Neural progenitor cell (in vitro differentiated cells): Measurements from ENCODE around the gene C6orf89.

Source experiments
- CTCF ChIP-seq: fragments of 200-600 bp; sonication (generic); IDR thresholded peaks from 2 replicates; pipeline ENCODE4 v1.5.1; 2017; ENCODE audit warnings: antibody characterized with exemption, mild to moderate bottlenecking
- EZH2 ChIP-seq: fragments of 200-600 bp; sonication (generic); IDR thresholded peaks from 2 replicates; pipeline ENCODE4 v1.6.1; 2017; ENCODE audit warnings: antibody characterized with exemption, mild to moderate bottlenecking, moderate library complexity
- EZH2phosphoT487 ChIP-seq: fragments of 200-600 bp; sonication (generic); IDR thresholded peaks from 2 replicates; pipeline ENCODE4 v1.6.1; 2017; ENCODE audit warnings: antibody characterized with exemption

DNA sequence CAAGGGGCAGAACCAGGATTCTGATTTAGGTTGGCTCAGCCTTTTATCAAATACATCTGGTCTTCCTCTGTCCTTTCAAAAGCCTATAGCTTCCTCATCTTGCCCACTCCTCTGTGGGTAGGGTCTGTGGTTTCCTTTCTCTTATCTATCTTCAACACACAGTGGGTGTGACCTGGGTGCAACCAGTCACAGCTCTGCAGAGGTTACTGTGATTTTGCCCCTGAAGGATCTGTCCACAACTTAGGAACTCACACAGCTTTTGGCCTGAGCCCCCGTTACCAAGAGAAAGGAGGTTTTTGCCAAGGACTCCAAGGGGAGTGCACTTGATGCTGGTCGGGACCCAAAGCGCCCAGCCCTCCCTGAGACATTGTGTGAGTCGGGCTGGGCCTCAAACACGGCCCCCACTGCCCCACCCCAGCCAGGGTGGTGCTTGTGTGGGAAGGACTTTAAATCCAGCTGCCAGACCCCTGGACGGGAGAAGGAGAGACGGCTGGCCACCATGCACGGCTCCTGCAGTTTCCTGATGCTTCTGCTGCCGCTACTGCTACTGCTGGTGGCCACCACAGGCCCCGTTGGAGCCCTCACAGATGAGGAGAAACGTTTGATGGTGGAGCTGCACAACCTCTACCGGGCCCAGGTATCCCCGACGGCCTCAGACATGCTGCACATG lies 68.6 kb downstream of the C6orf89 start, which contains the start of gene PI16:
- TF ChIP-seq EZH2, result no peak
- TF ChIP-seq CTCF, result no peak
- no peak for TF ChIP-seq EZH2phosphoT487
